GM19023 (cell line): ENCODE data around the gene ICAM1.
"Not testable (repeated sequence)": the region's sequence is repeated elsewhere in the genome, so short reads cannot be mapped to it uniquely, and the experiment has no call there.

Experiments used
- ATAC-seq: cut with Tn5 transposase; IDR thresholded peaks from one replicate; pipeline ENCODE4 v1.9.1; 2021; ENCODE audit warnings: mild to moderate bottlenecking, moderate library complexity; ENCODE audit not compliant: unreplicated experiment

The ICAM1 gene

DNA sequence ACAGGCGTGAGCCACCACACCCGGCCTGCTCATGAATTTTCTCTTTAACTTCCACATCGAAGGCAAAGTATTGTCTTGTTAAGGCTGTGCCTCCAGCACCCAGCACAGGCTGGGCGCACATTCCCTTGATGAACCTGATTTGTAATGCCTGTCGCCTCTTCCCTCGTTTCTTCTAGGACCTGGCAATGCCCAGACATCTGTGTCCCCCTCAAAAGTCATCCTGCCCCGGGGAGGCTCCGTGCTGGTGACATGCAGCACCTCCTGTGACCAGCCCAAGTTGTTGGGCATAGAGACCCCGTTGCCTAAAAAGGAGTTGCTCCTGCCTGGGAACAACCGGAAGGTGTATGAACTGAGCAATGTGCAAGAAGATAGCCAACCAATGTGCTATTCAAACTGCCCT is 3.7 kb downstream of the ICAM1 start:
- no peak for ATAC-seq

DNA sequence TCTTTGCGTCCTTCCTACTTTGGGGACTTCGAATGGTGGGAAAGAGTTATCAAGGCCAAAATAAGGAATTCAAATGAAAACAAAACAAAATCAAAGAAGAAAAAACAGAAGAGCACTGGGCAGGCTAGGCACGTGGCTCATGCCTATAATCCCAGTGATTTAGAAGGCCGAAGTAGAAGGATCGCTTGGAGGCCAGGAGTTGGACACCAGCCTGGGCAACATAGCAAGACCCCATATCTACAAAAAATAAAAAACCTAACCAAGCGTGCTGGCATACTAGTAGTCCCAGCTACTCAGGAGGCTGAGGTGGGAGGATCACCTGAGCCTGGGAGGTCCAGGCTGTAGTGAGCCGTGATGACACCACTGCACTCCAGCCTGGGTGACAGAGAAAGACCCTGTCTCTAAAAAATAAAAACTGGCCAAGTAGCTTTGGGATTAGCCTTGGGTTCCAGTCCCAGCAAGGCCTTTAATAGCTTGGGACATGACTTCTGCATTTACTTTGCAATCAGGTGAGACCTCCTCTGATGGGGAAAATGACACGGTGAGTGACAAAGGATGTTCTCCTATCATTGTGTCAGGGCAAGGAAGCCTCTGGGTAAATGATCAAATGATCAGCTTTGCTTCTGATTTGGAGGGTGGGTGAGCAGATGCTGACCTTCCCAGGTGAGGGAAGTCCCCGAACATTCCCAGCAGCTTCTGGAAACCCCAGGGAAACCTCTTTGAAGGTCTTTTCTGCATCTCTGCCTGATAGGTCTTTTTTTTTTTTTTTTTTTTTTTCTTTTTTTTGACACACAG is 7.1 kb downstream of the ICAM1 start:
- ATAC-seq = no peak

DNA sequence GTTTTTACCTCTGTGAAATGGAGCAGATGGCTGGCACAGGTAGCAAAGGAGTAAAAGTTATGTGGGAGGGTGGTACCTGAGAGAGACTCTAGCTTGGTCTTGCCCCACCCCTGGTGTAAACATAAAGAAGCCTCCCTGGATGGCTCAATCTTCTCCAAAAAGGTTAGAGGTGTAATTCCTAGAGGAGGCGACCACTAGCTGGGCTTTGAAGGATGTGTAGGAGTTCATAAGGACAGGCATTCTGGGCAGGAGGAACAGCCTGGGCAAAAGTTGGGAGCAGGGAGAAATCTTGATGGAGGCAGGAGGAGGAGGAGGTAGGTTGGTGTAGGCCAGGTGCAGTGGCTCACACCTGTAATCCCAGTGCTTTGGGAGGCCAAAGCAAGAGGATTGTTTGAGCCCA is 8.0 kb downstream of the ICAM1 start:
- ATAC-seq = no peak

DNA sequence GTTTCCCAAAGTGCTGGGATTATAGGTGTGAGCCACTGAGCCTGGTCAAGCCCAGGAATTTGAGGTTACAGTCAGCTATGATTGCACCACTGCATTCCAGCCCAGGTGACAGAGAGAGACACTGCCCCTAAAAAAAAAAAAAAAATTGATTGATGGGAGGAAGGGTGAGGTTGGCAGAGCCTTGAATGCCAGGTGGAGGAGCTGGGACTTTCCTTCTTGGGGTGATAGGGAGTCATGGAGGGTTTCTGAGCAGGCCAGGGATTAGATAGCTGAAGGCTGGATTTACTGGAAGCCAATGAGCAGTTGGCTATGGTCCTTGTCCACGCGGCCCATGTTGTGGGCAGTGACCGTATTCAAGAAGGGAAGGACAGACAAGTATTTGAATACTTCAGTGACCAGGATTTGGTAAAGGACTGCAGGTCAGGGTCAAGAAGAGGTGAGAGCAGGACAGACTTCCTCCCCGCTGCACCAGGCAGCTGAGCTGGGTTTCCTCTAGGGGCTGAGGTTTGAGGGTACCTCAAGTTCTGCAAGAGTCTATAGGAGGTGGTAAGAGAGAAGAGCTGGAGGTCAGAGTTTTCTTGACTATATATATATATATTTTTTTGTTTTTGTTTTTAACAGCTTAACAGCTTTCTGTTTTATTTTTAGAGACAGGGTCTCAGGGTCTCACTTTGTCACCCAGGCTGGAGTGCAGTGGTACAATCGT is 9.0 kb downstream of the ICAM1 start:
- ATAC-seq = no peak

DNA sequence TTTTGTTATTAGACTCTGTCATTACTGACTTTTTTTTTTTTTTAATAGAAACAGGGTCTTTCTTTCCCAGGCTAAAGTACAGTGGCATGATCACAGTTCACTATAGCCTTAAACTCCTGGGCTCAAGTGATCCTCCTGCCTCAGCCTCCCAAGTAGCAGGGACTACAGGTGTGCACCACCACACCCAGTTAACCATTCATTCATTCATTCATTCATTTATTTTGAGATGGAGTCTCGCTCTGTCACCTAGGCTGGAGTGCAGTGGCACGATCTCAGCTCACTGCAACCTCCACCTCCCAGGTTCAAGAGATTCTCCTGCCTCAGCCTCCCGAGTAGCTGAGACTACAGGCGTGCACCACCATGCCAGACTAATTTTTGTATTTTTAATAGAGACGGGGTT is 11.1 kb downstream of the ICAM1 start:
- ATAC-seq = not testable (repeated sequence)

GRCh38 chr19:10283301-10284064 is 12.6 kb downstream of the ICAM1 start:
- ATAC-seq = no peak

- no peak for ATAC-seq
Measured at GRCh38 chr19:10284065-10284959, 13.4 kb downstream of the ICAM1 start.

DNA sequence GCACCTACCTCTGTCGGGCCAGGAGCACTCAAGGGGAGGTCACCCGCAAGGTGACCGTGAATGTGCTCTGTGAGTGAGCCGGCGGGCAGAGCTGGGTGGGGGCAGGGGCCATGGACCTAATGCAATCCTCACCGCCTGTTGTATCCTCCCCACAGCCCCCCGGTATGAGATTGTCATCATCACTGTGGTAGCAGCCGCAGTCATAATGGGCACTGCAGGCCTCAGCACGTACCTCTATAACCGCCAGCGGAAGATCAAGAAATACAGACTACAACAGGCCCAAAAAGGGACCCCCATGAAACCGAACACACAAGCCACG is 14.0 kb downstream of the ICAM1 start:
- no peak for ATAC-seq

DNA sequence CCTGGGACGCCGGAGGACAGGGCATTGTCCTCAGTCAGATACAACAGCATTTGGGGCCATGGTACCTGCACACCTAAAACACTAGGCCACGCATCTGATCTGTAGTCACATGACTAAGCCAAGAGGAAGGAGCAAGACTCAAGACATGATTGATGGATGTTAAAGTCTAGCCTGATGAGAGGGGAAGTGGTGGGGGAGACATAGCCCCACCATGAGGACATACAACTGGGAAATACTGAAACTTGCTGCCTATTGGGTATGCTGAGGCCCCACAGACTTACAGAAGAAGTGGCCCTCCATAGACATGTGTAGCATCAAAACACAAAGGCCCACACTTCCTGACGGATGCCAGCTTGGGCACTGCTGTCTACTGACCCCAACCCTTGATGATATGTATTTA is 14.5 kb downstream of the ICAM1 start:
- no peak for ATAC-seq

DNA sequence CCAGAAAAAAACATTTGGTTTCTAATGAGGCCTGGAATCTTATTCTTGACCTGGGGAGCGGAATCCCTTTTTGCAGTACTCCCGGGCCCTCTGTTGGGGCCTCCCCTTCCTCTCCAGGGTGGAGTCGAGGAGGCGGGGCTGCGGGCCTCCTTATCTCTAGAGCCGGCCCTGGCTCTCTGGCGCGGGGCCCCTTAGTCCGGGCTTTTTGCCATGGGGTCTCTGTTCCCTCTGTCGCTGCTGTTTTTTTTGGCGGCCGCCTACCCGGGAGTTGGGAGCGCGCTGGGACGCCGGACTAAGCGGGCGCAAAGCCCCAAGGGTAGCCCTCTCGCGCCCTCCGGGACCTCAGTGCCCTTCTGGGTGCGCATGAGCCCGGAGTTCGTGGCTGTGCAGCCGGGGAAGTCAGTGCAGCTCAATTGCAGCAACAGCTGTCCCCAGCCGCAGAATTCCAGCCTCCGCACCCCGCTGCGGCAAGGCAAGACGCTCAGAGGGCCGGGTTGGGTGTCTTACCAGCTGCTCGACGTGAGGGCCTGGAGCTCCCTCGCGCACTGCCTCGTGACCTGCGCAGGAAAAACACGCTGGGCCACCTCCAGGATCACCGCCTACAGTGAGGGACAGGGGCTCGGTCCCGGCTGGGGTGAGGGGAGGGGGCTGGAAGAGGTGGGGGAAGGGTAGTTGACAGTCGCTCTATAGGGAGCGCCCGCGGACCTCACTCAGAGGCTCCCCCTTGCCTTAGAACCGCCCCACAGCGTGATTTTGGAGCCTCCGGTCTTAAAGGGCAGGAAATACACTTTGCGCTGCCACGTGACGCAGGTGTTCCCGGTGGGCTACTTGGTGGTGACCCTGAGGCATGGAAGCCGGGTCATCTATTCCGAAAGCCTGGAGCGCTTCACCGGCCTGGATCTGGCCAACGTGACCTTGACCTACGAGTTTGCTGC is 16.1 kb downstream of the ICAM1 start, which contains the start of gene ICAM4:
ICAM4 (plus strand) TSS at position 153 of the 935 bp plus-strand sequence; CDS start at position 211, 58 bp downstream.
- ATAC-seq = no peak

DNA sequence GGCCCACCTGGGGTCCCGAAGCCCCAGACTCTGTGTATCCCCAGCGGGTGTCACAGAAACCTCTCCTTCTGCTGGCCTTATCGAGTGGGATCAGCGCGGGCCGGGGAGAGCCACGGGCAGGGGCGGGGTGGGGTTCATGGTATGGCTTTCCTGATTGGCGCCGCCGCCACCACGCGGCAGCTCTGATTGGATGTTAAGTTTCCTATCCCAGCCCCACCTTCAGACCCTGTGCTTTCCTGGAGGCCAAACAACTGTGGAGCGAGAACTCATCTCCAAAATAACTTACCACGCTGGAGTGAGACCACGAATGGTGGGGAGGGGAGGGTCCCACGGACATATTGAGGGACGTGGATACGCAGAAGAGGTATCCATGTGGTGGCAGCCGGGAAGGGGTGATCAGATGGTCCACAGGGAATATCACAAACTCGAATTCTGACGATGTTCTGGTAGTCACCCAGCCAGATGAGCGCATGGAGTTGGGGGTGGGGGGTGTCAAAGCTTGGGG is 17.8 kb downstream of the ICAM1 start:
- no peak for ATAC-seq

- ATAC-seq = no peak
Measured at GRCh38 chr19:10289167-10289835, 18.4 kb downstream of the ICAM1 start.

DNA sequence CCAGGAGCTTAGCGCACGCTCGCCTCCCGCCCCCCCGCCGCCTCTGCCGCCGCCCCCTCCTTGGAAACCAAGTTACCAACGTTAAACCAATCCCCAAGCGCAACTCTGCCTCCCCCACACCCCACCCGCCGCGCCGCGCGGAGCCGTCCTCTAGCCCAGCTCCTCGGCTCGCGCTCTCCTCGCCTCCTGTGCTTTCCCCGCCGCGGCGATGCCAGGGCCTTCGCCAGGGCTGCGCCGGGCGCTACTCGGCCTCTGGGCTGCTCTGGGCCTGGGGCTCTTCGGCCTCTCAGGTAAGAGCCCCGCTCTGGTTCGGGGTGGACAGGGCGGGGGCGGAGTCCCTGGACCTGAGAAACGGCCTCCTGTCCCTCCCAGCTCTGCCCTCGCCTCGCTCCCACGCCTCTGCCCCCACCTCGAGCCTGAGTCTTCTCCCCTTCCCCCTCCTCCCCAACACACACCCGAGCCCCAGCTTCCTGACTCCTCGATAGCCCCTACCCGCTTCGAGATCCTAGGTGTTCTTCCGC is 19.0 kb downstream of the ICAM1 start, which contains the start of gene ICAM5:
ICAM5 (plus strand) TSS at position 117 of the 521 bp plus-strand sequence; CDS start at position 209, 92 bp downstream.
- ATAC-seq = no peak

- no peak for ATAC-seq
Measured at GRCh38 chr19:10290357-10290875, 19.5 kb downstream of the ICAM1 start.

DNA sequence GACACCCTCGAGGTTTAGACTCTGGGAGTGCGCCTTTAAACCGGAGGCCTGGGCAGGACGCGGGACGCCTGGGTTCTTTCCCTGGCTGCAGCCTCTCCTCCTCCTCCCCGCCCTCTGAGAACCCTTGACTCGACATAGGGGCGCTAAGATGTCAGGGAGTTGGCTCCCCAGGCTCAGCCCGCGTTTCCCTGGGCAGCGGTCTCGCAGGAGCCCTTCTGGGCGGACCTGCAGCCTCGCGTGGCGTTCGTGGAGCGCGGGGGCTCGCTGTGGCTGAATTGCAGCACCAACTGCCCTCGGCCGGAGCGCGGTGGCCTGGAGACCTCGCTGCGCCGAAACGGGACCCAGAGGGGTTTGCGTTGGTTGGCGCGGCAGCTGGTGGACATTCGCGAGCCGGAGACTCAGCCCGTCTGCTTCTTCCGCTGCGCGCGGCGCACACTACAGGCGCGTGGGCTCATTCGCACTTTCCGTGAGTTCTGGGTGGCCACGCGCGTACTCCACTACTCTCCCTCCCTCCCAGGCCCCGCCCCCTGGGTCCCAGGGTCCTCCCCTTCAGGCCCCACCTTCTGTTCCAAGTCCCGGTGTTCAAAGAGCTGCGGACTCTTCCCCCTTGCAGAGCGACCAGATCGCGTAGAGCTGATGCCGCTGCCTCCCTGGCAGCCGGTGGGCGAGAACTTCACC is 20.1 kb downstream of the ICAM1 start:
- no peak for ATAC-seq

GRCh38 chr19:10291554-10292205 is 20.8 kb downstream of the ICAM1 start:
- ATAC-seq = no peak

DNA sequence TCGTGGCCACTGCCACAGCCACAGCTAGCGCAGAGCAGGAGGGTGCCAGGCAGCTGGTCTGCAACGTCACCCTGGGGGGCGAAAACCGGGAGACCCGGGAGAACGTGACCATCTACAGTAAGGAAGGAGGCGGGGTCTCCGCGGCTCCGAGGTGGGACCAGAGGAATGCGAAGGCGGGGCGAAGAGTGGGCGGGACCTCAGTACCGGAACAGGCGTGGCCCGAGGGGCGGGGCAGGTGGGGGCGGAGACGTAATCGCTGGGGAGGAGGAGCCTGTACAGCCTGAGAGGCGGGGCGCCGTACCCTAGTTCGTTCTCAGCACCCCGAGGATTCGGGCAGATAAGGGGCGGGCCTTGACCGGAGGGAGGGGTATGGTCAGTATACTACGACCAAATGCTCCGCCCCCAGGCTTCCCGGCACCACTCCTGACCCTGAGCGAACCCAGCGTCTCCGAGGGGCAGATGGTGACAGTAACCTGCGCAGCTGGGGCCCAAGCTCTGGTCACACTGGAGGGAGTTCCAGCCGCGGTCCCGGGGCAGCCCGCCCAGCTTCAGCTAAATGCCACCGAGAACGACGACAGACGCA is 21.4 kb downstream of the ICAM1 start:
- no peak for ATAC-seq
